Upper lobe of left lung (tissue), 4 donors: ENCODE data around the gene BRAF.
"Not testable (repeated sequence)": the region's sequence is repeated elsewhere in the genome, so short reads cannot be mapped to it uniquely, and the experiment has no call there.

ENCODE experiments used
- CTCF ChIP-seq, 6 experiments: fragments of 450-650 bp in 4 of 6; fragments of 200-600 bp in 2 of 6; sonication (generic) in 2 of 6; IDR thresholded peaks; one replicate each; pipeline ENCODE4 v1.5.1; 2016 to 2019; ENCODE audit warnings: antibody characterized with exemption in 6 of 6
- EP300 ChIP-seq, 4 donors: sonication (generic); formaldehyde crosslinking; IDR thresholded peaks; one replicate each; pipeline ENCODE4 v1.5.1; 2017; ENCODE audit warnings: antibody characterized with exemption in 4 of 4, control low read depth in 2 of 4
- POLR2AphosphoS5 ChIP-seq, 2 donors: sonication (generic); formaldehyde crosslinking; IDR thresholded peaks; one replicate each; pipeline ENCODE4 v1.5.1; 2017; ENCODE audit warnings: antibody characterized with exemption in 2 of 2

GRCh38 chr7:140676956-140677355 is 247.8 kb downstream of the BRAF start:
- TF ChIP-seq POLR2AphosphoS5, CTCF, EP300 (IDR thresholded peaks at IDR 0.05): not testable (repeated sequence)
